MM.1S (cell line): ENCODE measurements around the gene SLC18A3.

ENCODE experiments used
- DNase-seq: peaks from one replicate; pipeline ENCODE4 v3.0.0-alpha.2; 2015
- H2AFZ ChIP-seq: fragments of 300-600 bp; sonication (generic); 2 replicates; pipeline ENCODE4 v1.6.0; 2016; ENCODE audit warnings: antibody characterized with exemption, low read length
- H3F3A ChIP-seq: fragments of 300-600 bp; sonication (generic); 2 replicates; pipeline ENCODE4 v1.6.1; 2016; ENCODE audit warnings: mild to moderate bottlenecking, antibody characterized with exemption, low read length, moderate library complexity, mixed read lengths; ENCODE audit not compliant: insufficient read depth
- H3K27ac ChIP-seq: fragments of 300-600 bp; sonication (generic); 2 replicates; pipeline ENCODE4 v1.5.1; 2016; ENCODE audit warnings: mild to moderate bottlenecking, low read length
- H3K27me3 ChIP-seq: fragments of 300-600 bp; sonication (generic); replicated peaks from 2 replicates; pipeline ENCODE4 v1.6.0; 2016; ENCODE audit warnings: low read length; ENCODE audit not compliant: insufficient read depth
- H3K36me3 ChIP-seq: fragments of 300-600 bp; sonication (generic); replicated peaks from 2 replicates; pipeline ENCODE4 v1.6.1; 2016; ENCODE audit warnings: mild to moderate bottlenecking, low read length, mixed read lengths; ENCODE audit not compliant: insufficient read depth
- H3K4me1 ChIP-seq: fragments of 300-600 bp; sonication (generic); 2 replicates; pipeline ENCODE4 v1.6.1; 2016; ENCODE audit warnings: low read length, mixed read lengths
- H3K4me2 ChIP-seq: fragments of 300-600 bp; sonication (generic); 2 replicates; pipeline ENCODE4 v1.6.0; 2016; ENCODE audit warnings: low read depth, low read length
- H3K4me3 ChIP-seq: fragments of 300-600 bp; sonication (generic); 2 replicates; pipeline ENCODE4 v1.5.1; 2016; ENCODE audit warnings: low read length, mixed read lengths
- H3K79me2 ChIP-seq: fragments of 300-600 bp; sonication (generic); 2 replicates; pipeline ENCODE4 v1.6.1; 2016; ENCODE audit warnings: mixed run types, low read length, mixed read lengths
- H3K9ac ChIP-seq: fragments of 300-600 bp; sonication (generic); 2 replicates; pipeline ENCODE4 v1.6.1; 2016; ENCODE audit warnings: low read length, mixed read lengths
- H3K9me2 ChIP-seq: fragments of 300-600 bp; sonication (generic); replicated peaks from 2 replicates; pipeline ENCODE4 v1.6.1; 2016; ENCODE audit warnings: mild to moderate bottlenecking, low read length, mixed read lengths; ENCODE audit not compliant: insufficient read depth
- H3K9me3 ChIP-seq: fragments of 300-600 bp; sonication (generic); replicated peaks from 2 replicates; pipeline ENCODE4 v1.6.1; 2016; ENCODE audit warnings: mild to moderate bottlenecking, low read length, mixed read lengths; ENCODE audit not compliant: insufficient read depth
- H4K20me1 ChIP-seq: fragments of 300-600 bp; sonication (generic); 2 replicates; pipeline ENCODE4 v1.6.1; 2016; ENCODE audit warnings: mild to moderate bottlenecking, low read length, moderate library complexity, mixed read lengths; ENCODE audit not compliant: insufficient read depth
- EZH2 ChIP-seq: fragments of 300-600 bp; sonication (generic); optimal IDR thresholded peaks from 2 replicates; pipeline ENCODE3; 2017; ENCODE audit warnings: low read depth, mild to moderate bottlenecking, antibody characterized with exemption, low read length, mixed read lengths
- EZH2phosphoT487 ChIP-seq: fragments of 300-600 bp; sonication (generic); IDR thresholded peaks from 2 replicates; pipeline ENCODE4 v1.6.1; 2018; ENCODE audit warnings: antibody characterized with exemption, low read length
- TF ChIP-seq, protein P1 (sequence below): fragments of 300-600 bp; sonication (generic); IDR thresholded peaks from 2 replicates; pipeline ENCODE4 v1.5.1; 2016; ENCODE audit warnings: antibody characterized with exemption, low read length, mixed read lengths

SLC18A3 gene

DNA sequence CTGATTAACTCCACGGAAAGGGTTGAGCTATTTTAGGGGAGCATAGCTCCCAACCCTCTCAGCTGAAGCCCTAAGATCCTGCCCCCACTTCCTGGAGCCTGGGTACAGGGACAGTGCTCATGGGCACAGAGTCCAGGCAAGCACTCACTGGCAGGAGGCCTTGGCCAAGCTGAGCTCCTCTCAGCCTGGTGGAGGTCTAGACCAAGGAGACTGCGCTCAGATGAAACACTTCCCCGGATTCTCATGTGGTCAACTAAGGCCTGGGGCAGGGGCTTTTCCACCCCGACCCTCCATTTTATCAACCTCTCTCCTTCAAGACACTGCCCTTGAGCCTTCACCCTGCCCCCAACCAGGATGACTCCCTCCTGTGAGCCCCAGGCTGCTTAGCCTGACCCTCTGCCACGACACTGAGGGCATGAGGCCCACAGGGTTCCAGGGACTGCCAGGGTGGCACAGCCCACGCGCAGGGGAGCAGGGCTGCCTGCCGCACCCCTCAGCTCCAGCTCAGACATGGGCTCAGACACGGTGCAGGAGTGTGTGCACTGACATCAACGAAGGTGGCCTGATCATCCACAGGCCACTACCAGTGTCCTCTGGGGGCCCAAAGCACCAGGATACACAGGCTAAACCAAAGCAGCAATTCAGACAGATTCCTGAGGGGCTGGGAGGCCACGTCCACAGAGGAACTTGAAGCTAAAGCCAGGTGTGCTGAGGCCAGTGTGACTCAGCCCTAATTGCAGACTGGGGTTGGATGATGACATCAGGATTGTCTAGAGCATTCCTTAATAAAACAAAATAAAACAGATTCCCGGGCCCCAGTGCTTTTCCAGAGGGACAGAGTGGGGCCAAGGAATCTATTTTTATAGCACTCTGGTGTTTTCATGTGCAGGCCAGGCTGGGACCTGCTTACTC is 22.6 kb downstream of the SLC18A3 start:
- TF ChIP-seq EZH2phosphoT487, result no peak
- TF ChIP-seq, protein P1, sequence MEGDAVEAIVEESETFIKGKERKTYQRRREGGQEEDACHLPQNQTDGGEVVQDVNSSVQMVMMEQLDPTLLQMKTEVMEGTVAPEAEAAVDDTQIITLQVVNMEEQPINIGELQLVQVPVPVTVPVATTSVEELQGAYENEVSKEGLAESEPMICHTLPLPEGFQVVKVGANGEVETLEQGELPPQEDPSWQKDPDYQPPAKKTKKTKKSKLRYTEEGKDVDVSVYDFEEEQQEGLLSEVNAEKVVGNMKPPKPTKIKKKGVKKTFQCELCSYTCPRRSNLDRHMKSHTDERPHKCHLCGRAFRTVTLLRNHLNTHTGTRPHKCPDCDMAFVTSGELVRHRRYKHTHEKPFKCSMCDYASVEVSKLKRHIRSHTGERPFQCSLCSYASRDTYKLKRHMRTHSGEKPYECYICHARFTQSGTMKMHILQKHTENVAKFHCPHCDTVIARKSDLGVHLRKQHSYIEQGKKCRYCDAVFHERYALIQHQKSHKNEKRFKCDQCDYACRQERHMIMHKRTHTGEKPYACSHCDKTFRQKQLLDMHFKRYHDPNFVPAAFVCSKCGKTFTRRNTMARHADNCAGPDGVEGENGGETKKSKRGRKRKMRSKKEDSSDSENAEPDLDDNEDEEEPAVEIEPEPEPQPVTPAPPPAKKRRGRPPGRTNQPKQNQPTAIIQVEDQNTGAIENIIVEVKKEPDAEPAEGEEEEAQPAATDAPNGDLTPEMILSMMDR, result no peak
- no peak for TF ChIP-seq EZH2
- H2AFZ ChIP-seq, result no peak overlapping the region
- H3K4me1 ChIP-seq, result no peaks in the 10 kb centered on the region
- no peaks in the 10 kb centered on the region for H3K27me3 ChIP-seq
- H3K9ac ChIP-seq, result no peak overlapping the region
- H4K20me1 ChIP-seq, result no peaks in the 10 kb centered on the region
- H3K9me3 ChIP-seq, result no peaks in the 10 kb centered on the region
- no peaks in the 10 kb centered on the region for H3K9me2 ChIP-seq
- no peak for DNase-seq
- H3K4me2 ChIP-seq, result no peak overlapping the region
- H3F3A ChIP-seq, result no peaks in the 10 kb centered on the region
- H3K36me3 ChIP-seq, result no peaks in the 10 kb centered on the region
- no peak overlapping the region for H3K4me3 ChIP-seq
- H3K79me2 ChIP-seq, result no peaks in the 10 kb centered on the region
- no peak overlapping the region for H3K27ac ChIP-seq

DNA sequence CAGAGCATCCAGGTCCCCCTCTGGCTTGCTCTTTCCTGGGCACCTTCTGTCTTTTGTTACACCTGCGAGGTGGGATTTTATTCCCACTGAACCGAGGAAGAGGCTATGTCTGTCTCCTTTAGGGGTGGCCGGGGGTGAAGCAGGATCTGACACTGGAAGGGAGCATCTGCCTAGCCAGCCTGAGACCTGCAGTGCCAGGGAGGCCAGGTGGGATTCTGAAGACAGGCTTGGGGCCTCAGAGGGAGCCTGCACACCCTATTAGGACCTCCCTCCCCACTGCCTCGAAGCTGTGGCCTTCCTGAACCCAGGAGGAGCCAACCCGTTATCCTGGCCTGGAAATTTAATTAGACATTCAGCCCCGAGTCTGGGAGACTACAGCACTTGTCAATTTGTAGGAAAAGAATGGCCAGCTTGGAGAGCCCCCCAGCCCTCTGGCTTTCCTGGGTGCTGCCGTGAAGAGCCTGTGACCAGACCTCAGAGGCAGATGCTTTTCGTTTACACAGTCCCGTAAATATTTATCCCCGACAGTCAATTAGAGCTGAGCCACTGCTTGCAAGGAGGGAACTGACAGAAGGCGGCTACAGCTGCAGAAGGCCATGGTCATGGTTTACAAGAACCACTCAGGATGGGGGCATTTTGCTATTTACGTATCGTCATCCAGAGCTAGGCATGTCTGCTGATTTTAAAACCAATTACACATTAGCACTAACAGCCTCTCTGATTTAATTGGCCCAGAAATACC is 23.4 kb downstream of the SLC18A3 start:
- H3K4me3 ChIP-seq, result no peak overlapping the region
- no peak for DNase-seq
- H3K4me1 ChIP-seq, result no peaks in the 10 kb centered on the region
- H3K27ac ChIP-seq, result no peak overlapping the region
- H3K36me3 ChIP-seq, result no peaks in the 10 kb centered on the region
- no peaks in the 10 kb centered on the region for H3K9me2 ChIP-seq
- no peaks in the 10 kb centered on the region for H3K9me3 ChIP-seq
- H4K20me1 ChIP-seq, result no peaks in the 10 kb centered on the region
- H3K4me2 ChIP-seq, result no peak overlapping the region
- no peaks in the 10 kb centered on the region for H3F3A ChIP-seq
- H3K79me2 ChIP-seq, result no peaks in the 10 kb centered on the region
- no peak overlapping the region for H2AFZ ChIP-seq
- TF ChIP-seq, protein P1, result no peak
- TF ChIP-seq EZH2phosphoT487 (no peak), EZH2 (no peak)
- H3K27me3 ChIP-seq, result no peaks in the 10 kb centered on the region
- no peak overlapping the region for H3K9ac ChIP-seq

DNA sequence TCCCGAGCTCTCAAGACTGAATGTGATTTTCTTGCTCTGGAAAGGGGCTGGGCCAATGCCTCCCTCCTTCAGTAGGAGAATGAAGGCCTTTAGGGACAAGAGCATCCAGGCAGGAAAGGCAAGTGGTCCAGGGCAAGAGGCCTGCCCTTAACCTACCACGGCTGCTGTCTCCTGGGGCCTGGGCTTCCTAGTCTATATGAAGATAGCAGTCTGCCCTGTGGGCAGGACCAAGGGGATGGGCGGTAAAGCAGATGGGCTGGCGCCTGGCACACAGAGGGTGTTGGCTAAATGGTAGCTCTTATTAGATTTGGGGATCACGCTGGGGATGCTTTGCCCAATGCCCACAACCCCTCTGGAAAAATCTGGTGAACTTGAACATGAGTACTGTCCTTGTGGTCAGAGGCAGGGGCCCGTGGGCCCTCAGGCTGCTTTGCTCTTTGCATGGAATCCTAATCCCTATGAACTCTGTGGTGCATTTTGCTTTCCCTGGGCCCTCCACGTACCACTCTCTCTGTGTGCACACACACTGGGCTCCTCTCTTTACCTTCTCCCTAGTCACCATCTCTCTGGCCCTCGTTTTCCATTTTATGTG is 24.1 kb downstream of the SLC18A3 start:
- H3K4me2 ChIP-seq, result no peak overlapping the region
- H3K9me2 ChIP-seq, result no peaks in the 10 kb centered on the region

More for the DNA sequence above, 24.1 kb downstream of the SLC18A3 start:
- Histone ChIP-seq H3K27me3 (no peaks in the 10 kb centered on the region), H3K36me3 (no peaks in the 10 kb centered on the region), H3F3A (no peaks in the 10 kb centered on the region), H4K20me1 (no peaks in the 10 kb centered on the region), H3K79me2 (no peaks in the 10 kb centered on the region), H3K4me3 (no peak overlapping the region), H3K9me3 (no peaks in the 10 kb centered on the region), H3K4me1 (no peaks in the 10 kb centered on the region), H3K27ac (no peak overlapping the region), H3K9ac (no peak overlapping the region), H2AFZ (no peak overlapping the region)
- DNase-seq, result no peak
- TF ChIP-seq EZH2, result no peak
- TF ChIP-seq EZH2phosphoT487, result no peak
- TF ChIP-seq, protein P1, result no peak
